ENCODE measurements around the gene ITPKC. TPM values are rescaled to one million over a fixed set of nuclear protein-coding genes. Genes with fewer than 3 reads are reported as not detected.

Gene ITPKC
- total and polyA plus RNA-seq, 2 of the 13 experiments (the other 11 are each of a cell fraction or from before 2014, with no cell fraction given), result 6.9 to 11.2 TPM

GRCh38 chr19:40718774-40719391 lies 2.0 kb downstream of the ITPKC start (continued):
- no peak for TF ChIP-seq ZNF646 (CRISPR knock-in tag; IDR thresholded peaks at IDR 0.05)
- no peak for TF ChIP-seq ZNF251 (CRISPR knock-in tag; IDR thresholded peaks at IDR 0.05)
- TF ChIP-seq ZBTB37 (CRISPR knock-in tag; IDR thresholded peaks at IDR 0.05), result no peak
- no peak for TF ChIP-seq ZBTB14 (CRISPR knock-in tag; IDR thresholded peaks at IDR 0.05)
- TF ChIP-seq ZNF703 (CRISPR knock-in tag; IDR thresholded peaks at IDR 0.05; ENCODE audit: borderline replicate concordance), result no peak
- no peak for TF ChIP-seq PAF1 (CRISPR knock-in tag; IDR thresholded peaks at IDR 0.05)
- TF ChIP-seq ETS1 (CRISPR knock-in tag; IDR thresholded peaks at IDR 0.05), result no peak
- no peak; the same call in 1 of the 2 replicates for TF ChIP-seq TFDP2 (CRISPR knock-in tag; IDR thresholded peaks at IDR 0.05)
- no peak for TF ChIP-seq ATF1 (CRISPR knock-in tag; IDR thresholded peaks at IDR 0.05)
- TF ChIP-seq SMC3 (IDR thresholded peaks at IDR 0.05; ENCODE audit: low read length), result no peak
- TF ChIP-seq HBP1 (CRISPR knock-in tag; IDR thresholded peaks at IDR 0.05; ENCODE audit: low read depth), result no peak
- TF ChIP-seq ZGPAT (CRISPR knock-in tag; IDR thresholded peaks at IDR 0.05), result no peak
- TF ChIP-seq ZNF615 (CRISPR knock-in tag; IDR thresholded peaks at IDR 0.05; ENCODE audit: borderline replicate concordance), result no peak

Data from HepG2 (cell line).